UCSD-AML1 (cell line): Measurements from ENCODE around the gene FKBP5.

Experiments used
- DNase-seq: peaks from one replicate; lab custom pipeline; 2025; ENCODE audit not compliant: unreplicated experiment; lab: John Stamatoyannopoulos, UW

The FKBP5 gene

DNA sequence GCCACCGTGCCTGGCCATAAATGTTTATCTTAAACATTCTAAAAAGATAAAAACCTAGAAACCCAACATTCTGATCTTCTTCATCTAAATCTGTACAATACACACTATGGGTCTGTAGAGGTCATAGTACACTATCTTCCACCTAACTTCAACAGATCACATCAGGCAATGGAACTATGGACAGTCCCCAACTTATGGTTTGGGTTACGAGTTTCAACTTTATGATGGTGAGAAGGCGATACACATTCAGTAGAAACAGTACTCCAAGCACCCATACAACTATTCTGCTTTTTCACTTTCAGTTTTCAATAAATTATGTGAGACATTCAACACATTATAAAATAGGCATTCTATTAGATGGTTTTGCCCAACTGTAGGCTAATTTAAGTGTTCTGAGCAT, 23.1 kb downstream of the FKBP5 start:
- no peak for DNase-seq

DNA sequence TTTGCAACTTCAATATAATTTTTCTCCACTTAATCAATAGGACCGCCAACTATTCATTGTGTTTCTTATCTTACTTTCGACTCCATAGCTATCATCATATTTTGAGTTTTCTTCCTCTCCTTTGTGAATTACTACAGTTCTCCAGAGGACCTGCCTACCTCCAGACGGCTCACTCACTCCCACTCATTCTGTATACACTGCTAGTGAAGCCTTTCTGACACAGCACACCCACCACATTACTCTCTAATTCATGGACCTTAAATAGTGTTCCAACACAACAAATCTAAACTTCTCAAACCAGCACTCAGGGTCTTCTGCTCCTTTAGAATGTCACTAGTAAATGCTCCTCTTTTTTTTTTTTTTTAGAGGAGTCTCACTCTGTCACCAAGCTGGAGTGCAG, 23.8 kb downstream of the FKBP5 start:
- DNase-seq, result no peak

- DNase-seq, result no peak
Measured at GRCh38 chr6:35663447-35664235, 25.1 kb downstream of the FKBP5 start.

DNA sequence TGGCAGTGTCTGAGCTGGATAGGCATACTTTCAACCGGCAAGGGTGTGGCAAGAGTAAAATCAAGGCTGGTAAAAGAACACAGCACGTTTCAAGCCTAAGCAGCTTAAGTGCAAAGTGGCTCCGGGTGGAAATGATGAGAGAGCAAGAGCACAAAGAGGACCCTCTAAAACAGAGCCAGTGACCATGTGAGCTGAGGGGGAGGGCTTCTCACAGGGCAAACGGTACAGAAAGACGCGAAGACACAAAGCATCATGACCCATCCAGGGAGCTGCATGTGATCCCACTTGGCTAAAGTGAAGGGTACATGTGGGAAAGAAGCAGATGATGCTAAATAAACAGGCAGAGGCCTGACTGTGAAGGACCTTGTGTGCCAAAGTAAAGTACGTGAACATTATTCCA, 25.7 kb downstream of the FKBP5 start:
- DNase-seq, result no peak

DNA sequence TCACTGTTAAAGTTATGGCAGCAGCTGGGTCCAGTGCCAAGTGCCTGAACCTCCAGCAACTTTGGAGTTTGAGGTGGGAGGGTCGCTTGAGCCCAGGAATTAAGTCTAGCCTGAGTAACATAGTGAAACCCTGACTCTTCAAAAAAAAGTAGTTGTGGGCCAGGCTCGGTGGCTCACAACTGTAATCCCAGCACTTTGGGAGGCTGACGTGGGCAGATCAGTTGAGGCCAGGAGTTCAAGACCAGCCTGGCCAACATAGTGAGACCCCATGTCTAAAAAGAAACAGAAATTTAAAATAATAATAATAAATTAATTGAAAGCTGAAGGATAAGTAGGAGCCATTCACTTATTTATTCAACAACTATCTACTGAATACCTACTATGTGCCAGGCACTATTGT, 33.8 kb downstream of the FKBP5 start:
- no peak for DNase-seq

- no peak for DNase-seq
Measured at GRCh38 chr6:35651244-35651643, 37.5 kb downstream of the FKBP5 start.

DNA sequence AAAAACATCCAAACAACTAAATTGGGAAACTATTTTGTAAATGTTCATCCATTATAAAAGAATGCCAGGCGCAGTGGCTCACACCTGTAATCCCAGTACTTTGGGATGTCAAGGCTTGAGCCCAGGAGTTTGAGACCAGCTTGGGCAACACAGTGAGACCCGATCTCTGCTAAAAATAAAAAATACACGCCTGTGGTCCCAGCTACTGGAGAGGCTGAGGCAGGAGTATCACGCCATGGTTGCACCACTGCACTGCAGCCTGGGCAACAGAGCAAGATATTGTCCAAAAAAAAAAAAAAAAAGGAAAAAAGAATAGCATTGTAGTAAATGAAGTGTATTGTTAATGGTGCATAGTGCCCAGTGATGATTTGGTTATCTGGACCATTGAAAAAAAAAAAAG, 38.7 kb downstream of the FKBP5 start:
- no peak for DNase-seq

DNA sequence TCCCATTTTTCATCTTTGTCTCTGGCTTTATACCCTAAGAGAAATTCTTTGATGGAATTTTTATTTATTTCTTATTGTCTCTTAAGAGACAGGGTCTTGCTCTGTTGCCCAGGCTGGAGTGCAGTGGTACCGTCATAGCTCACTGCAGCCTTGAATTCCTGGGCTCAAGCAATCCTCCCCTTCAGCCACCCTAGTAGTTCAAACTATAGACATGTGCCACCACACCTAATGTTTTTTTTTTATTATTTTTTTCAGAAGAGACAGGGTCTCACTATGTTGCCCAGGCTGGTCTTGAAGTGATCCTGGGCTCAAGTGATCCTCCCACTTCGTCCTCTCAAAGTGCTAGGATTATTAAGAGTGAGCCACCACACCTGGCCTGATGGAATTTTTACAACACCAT, 40.5 kb downstream of the FKBP5 start:
- DNase-seq, result no peak

GRCh38 chr6:35647400-35647799, 41.3 kb downstream of the FKBP5 start:
- no peak for DNase-seq

- DNase-seq, result no peak
Measured at GRCh38 chr6:35643162-35643535, 45.6 kb downstream of the FKBP5 start.

DNA sequence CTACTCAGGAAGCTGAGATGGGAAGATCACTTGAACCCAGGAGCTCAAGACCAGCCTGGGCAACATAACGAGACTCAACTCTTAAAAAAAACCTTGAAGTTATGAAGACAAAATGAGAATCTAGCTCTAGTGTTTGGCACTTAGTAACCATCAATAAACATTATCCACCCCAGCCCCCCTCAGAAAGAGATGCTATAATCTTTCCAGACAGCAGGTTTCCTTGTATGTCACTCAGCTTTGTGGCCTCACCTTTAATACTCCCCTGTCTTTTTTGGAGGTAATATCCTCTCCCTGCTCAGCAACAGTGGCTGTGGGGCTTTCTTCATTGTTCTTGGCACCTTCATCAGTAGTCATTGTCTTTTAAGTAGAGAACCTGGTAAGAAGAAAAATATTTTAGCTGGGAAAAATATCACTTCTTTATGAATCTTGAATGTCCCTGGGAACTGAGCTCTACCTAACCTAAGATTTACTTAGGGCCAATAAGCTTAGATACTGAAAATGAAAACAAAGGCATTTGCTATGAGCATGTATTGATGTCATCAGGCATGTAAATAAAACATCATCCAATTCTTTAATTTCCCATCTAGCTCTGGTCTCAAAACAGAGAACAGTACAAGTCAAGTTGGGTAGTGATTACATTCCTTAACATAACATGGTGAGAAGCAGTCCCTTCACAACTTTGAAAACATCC, 46.1 kb downstream of the FKBP5 start:
- DNase-seq, result no peak

GRCh38 chr6:35640017-35640664, 48.6 kb downstream of the FKBP5 start:
- DNase-seq, result no peak

GRCh38 chr6:35638679-35639078, 50.0 kb downstream of the FKBP5 start:
- DNase-seq, result no peak

- no peak for DNase-seq
Measured at GRCh38 chr6:35637911-35638310, 50.8 kb downstream of the FKBP5 start.

DNA sequence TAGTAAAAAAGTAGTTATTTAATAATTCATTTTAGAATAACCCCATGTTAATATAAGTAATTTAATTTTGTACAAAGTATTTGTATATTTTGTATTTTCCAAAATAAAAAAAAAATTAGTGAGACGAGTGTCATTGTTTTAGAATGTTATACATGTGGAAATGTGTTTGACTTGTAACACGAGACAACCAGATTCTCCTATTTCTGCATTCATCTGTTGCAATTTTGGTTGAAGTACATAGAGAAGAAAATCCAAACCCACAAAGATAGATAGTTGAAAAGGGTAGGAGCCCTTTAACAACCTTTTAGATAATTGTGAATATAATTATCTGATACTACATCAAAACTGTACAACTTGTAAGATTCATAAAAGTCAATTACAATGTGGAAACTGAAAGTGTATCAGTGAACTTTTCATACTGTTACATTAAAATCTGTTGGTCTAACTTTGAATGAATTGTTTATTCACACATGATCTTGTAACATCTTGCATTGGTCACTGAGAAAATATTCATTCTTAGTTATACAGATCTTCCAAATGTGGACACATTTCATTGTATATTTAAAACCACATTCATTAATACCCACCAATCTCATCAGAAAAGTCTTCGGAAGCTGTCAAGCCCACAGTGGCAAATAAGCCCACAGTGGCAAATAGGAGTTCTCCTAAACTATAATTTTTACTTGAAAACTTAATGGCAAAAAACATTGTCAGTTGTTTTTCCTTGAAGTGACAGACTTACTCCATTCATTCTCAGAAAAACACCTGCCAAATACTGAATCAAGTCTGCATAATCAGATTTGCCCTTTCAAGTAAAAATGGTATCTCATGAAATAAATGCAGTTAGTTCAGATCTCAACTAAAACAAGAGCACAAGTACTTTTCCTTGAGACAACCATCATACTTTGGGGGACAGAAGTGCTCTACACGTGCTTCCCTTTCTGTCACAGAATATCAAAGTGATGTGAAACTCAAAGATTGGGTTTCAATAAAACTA, 52.8 kb downstream of the FKBP5 start:
- DNase-seq, result no peak

DNA sequence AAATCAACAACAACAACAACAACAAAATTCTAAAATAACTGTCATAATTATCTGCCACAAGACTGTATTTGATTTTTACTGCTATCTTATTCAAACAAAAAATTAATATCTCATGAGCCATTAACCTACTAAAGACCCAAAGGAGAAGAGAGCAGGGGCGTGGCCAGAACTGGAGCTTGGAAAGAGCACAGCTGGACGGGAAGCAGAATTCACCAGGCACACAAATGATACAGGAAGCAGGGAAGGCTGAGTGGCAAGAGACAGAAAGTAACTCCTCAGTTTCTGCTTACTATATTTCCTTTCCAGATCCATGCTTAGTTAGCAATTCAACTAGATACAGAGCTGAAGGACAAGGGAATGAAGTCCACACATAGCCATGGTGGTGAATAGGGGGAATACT, 54.4 kb downstream of the FKBP5 start:
- no peak for DNase-seq

GRCh38 chr6:35633579-35634089, 55.1 kb downstream of the FKBP5 start:
- no peak for DNase-seq

- no peak for DNase-seq
Measured at GRCh38 chr6:35629876-35630378, 58.8 kb downstream of the FKBP5 start.

GRCh38 chr6:35626401-35626800, 62.3 kb downstream of the FKBP5 start:
- DNase-seq, result no peak

- no peak for DNase-seq
Measured at GRCh38 chr6:35624341-35625070, 64.2 kb downstream of the FKBP5 start.
